Large intestine (tissue), 3 donors: ENCODE measurements around the gene YY1AP1. TPM values are rescaled to one million over a fixed set of nuclear protein-coding genes. Genes with fewer than 3 reads are reported as not detected.
"Not testable (repeated sequence)": the region's sequence is repeated elsewhere in the genome, so short reads cannot be mapped to it uniquely, and the experiment has no call there.

ENCODE experiments used
- DNase-seq, 2 donors: peaks; one replicate each; pipeline versions ENCODE4 v3.0.0 to v3.0.0-alpha.2; 2013
- H3K27ac ChIP-seq: one replicate; pipeline ENCODE4 v1.5.1; 2013; ENCODE audit warnings: low read length
- H3K27me3 ChIP-seq: 2 replicates; pipeline ENCODE4 v1.6.1; 2013; ENCODE audit warnings: low read length; ENCODE audit not compliant: control insufficient read depth, insufficient read depth
- H3K36me3 ChIP-seq: 2 replicates; pipeline ENCODE4 v1.6.1; 2013; ENCODE audit warnings: low read length; ENCODE audit not compliant: control insufficient read depth, insufficient read depth
- H3K4me1 ChIP-seq: one replicate; pipeline ENCODE4 v1.6.1; 2013; ENCODE audit warnings: low read length; ENCODE audit not compliant: control insufficient read depth, insufficient read depth
- H3K4me3 ChIP-seq: one replicate; pipeline ENCODE4 v1.5.1; 2013; ENCODE audit warnings: low read length
- H3K9me3 ChIP-seq: one replicate; pipeline ENCODE4 v1.6.1; 2013; ENCODE audit warnings: mild to moderate bottlenecking, low read depth, low read length, moderate library complexity; ENCODE audit not compliant: control insufficient read depth
- WGBS: methylation state at CpG from one replicate; pipeline ENCODE4 v1.1.5; 2013; ENCODE audit warnings: low lambda C conversion rate; ENCODE audit not compliant: insufficient coverage; 5-methylcytosine and 5-hydroxymethylcytosine counted together
- polyA plus RNA-seq: library from polyadenylated mRNA; unstranded; fragments of 120-200 nt; gene quantifications from one replicate; pipeline ENCODE4 v1.2.1, GENCODE V29; 2013

The YY1AP1 gene
- polyA plus RNA-seq, 1 donor = 57.1 TPM

DNA sequence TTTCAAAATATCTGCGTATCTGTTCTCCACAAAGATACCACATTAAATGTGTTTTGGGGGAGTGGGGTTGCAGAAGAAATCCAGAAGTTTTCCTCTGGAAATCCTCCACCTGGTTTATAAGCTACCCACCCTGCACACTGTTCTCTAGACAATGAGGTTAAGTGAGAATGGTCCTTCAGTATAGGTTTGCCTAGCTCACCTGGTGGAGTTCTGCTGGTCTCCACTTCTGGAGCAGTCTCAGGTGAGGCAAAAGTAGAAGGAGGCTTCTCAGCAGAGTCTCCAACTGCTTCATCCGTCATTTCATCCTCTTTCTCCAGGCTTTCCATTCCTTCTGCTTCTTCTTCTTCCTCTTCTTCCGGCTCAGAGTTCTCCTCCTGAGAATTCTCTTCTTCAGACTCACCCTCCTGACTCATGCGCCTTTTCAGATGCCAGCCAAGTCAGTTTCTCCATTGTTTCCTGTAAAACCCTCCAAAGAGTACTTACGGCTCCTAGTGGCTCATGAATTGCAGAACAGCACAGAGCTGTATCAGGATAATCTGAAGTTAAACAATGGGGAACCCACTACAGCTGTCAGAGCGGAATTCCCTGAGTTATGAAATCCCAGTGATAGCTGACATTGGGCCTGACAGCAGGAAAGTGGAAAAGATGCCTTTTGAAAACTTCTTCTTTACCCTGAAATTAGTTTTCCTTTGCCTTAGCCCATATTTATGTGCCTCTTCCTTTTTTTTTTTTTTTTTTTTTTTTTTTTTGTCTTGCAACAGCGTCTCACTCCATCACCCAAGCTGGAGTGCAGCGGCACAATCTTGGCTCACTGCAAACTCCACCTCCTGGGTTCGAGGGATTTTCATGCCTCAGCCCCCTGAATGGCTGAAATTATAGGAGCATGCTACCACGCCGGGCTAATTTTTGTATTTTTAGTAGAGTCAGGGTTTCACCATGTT lies 40.1 kb downstream of the YY1AP1 start:
- peak; percentile 41 to 58 for DNase-seq
- 80% methylated on average over 1 of the region's 11 CpGs for WGBS
- Histone ChIP-seq H3K27me3 (no peaks in the 10 kb centered on the region), H3K4me3 (no peak overlapping the region), H3K4me1 (no peaks in the 10 kb centered on the region), H3K9me3 (peaks cover under 1% of the 10 kb centered on the region), H3K36me3 (no peaks in the 10 kb centered on the region), H3K27ac (no peak overlapping the region)

DNA sequence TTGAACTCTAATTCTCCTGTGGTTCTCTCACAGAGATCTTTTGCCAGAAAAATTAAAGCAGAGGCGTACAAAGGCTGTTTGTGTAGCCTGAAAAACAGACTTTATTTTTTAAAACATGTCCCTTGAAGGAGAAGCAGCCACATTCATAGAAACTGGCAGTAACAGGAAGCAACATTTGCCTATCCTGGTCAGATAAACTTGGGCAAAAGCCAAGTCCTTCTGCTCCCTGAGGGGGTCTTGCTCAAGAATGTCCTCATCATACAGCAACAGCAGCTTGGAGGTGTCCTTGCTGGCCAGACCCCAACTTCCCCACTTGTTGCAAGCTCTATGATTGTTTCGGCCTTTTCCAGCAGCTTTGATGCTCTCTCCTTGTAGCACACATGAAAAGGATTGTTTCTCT lies 42.3 kb downstream of the YY1AP1 start:
- Histone ChIP-seq H3K27me3 (no peaks in the 10 kb centered on the region), H3K9me3 (peaks cover 17% of the 10 kb centered on the region), H3K36me3 (no peaks in the 10 kb centered on the region), H3K4me3 (no peak overlapping the region), H3K4me1 (no peaks in the 10 kb centered on the region), H3K27ac (no peak overlapping the region)
- WGBS = 100% methylated on average over 1 of the region's 2 CpGs
- DNase-seq = no peak

- H3K36me3 ChIP-seq = no peaks in the 10 kb centered on the region
- no peak overlapping the region for H3K27ac ChIP-seq
- H3K9me3 ChIP-seq = peaks cover 21% of the 10 kb centered on the region
- H3K27me3 ChIP-seq = no peaks in the 10 kb centered on the region
- WGBS = no CpG with 5 or more reads among the region's 6 CpGs
- H3K4me1 ChIP-seq = no peaks in the 10 kb centered on the region
- no peak for DNase-seq
- H3K4me3 ChIP-seq = no peak overlapping the region
Measured at GRCh38 chr1:155645648-155646047, 42.9 kb downstream of the YY1AP1 start.

DNA sequence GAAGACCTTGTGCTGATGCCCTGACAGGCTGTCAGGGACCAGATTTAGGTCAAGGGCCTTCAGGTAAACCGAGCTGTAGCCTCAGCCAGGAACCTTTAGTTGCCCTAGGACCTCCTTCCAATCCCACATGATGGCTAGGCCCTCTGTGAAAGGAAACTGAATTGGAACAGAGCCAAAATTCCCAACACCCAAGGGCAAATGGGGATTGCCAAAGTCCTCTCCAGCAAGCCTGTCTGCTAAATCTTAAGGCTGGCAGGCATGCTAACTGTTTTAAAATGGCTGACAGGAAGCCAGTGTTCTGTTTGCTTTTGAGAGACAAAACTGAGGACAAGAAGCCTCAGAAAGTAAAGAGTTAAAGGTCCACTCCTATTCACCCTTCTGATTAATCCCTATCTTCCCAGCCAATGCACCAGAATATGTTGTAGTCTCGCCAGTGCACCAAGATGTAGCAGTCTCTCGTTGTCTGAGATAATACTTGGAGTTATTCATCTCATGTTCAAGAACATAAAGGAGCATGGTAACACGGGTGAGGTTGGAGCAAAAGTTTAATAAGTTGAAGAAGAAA lies 43.5 kb downstream of the YY1AP1 start:
- peaks cover 21% of the 10 kb centered on the region for H3K9me3 ChIP-seq
- H3K27me3 ChIP-seq = no peaks in the 10 kb centered on the region
- DNase-seq = no peak
- no peak overlapping the region for H3K27ac ChIP-seq
- H3K36me3 ChIP-seq = no peaks in the 10 kb centered on the region
- 50% methylated on average over 1 of the region's 4 CpGs for WGBS
- H3K4me1 ChIP-seq = no peaks in the 10 kb centered on the region
- no peak overlapping the region for H3K4me3 ChIP-seq

DNA sequence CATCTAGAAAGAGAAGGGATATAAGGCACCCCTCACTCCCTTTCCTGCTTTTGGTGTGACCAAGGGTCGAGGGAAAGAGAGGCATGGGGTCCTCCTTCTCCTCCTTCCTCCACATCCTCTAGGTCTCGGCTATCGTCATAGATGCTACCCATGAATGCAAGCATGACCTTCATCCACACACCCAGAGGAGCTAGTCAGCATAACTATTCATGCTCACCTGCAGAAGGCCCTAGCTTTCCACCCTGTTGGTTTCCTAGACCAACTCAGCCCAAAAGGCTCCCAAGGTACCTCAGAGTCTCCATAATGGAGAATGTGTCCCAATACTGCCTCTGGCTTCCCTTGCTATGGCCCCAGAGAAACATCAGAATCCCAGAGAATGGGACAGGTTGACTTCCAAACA lies 45.3 kb downstream of the YY1AP1 start:
- WGBS = no CpG with 5 or more reads among the region's 3 CpGs
- Histone ChIP-seq H3K4me3 (no peak overlapping the region), H3K9me3 (peaks cover 21% of the 10 kb centered on the region), H3K4me1 (no peaks in the 10 kb centered on the region), H3K27ac (no peak overlapping the region), H3K27me3 (no peaks in the 10 kb centered on the region), H3K36me3 (no peaks in the 10 kb centered on the region)
- DNase-seq = no peak

- H3K27me3 ChIP-seq, H3K27ac ChIP-seq, H3K4me1 ChIP-seq, H3K36me3 ChIP-seq, H3K4me3 ChIP-seq: not testable (repeated sequence)
- WGBS = 100% methylated on average over 3 of the region's 11 CpGs
- H3K9me3 ChIP-seq = peaks cover 21% of the 10 kb centered on the region
- DNase-seq = peak in 1 of 2 donors; percentile 54
Measured at GRCh38 chr1:155642559-155643180, 45.9 kb downstream of the YY1AP1 start.

DNA sequence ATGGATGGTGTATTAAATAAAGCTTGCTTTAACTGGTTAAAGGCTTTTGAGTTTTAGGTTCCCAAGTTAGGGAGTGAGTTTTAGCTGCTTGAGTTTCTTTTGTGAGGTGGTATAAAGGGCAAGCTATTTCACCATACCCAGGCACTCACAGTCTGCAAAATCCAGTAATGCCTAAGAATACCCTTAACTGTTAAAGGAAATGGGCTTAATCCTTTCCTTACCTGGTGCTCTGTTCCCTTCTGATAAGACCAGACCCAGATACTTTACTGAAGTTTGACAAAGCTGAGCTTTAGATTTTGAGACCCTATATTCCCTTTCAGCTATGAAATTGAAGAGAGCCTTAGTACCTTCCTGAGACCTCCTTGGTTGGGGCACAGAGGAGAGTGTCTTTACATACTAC lies 48.2 kb downstream of the YY1AP1 start:
- H3K27ac ChIP-seq = no peak overlapping the region
- no peak for DNase-seq
- peaks cover 21% of the 10 kb centered on the region for H3K9me3 ChIP-seq
- no peaks in the 10 kb centered on the region for H3K36me3 ChIP-seq
- H3K27me3 ChIP-seq = no peaks in the 10 kb centered on the region
- H3K4me1 ChIP-seq = no peaks in the 10 kb centered on the region
- no peak overlapping the region for H3K4me3 ChIP-seq

- Histone ChIP-seq H3K27me3 (no peaks in the 10 kb centered on the region), H3K27ac (no peak overlapping the region), H3K4me3 (no peak overlapping the region), H3K36me3 (no peaks in the 10 kb centered on the region), H3K4me1 (no peaks in the 10 kb centered on the region), H3K9me3 (peaks cover 7% of the 10 kb centered on the region)
- no CpG with 5 or more reads among the region's 11 CpGs for WGBS
- no peak for DNase-seq
Measured at GRCh38 chr1:155636397-155637153, 52.0 kb downstream of the YY1AP1 start.

DNA sequence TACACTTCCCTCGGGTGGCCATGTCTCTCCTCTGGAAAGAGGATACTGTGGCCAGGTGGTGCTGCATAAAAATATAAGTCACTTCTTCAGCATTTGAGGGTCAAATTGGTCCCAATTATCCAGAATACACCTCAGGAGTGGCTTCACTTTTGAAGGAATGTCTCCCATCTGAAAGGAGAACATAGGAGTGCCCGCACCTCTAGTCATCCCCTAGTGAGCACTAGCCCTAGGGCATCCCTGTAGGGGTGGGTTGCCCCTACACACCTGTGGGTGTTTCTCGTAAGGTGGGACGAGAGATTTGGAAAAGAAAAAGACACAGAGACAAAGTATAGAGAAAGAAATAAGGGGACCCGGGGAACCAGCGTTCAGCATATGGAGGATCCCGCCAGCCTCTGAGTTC lies 62.1 kb downstream of the YY1AP1 start:
- not testable (repeated sequence) for H3K27ac ChIP-seq
- no CpG with 5 or more reads among the region's 7 CpGs for WGBS

DNA sequence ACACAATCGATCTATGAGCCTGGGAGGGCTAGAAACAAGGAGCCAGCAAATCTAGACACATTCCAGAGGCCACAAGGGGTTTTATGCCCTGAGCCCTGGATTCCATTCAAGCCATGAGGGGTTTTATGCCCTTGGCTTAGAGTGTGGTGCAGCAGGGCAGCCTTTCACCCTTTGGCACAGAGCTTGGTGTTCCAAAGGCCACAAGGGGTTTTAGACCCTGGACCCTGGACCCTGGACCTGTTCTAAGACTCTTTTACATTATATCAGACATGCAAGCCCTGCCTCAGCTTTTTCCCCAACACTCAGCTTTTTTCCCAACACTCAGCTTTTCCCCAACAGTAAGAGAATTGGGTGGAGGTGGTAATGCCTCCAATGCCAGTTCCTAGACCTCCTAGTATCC lies 65.2 kb downstream of the YY1AP1 start:
- peaks cover 2% of the 10 kb centered on the region for H3K27me3 ChIP-seq
- H3K4me1 ChIP-seq = no peaks in the 10 kb centered on the region
- H3K9me3 ChIP-seq = no peaks in the 10 kb centered on the region
- WGBS = no CpG with 5 or more reads among the region's 1 CpG
- no peak overlapping the region for H3K27ac ChIP-seq
- no peak overlapping the region for H3K4me3 ChIP-seq
- no peaks in the 10 kb centered on the region for H3K36me3 ChIP-seq
- peak in 1 of 2 donors; percentile 10 for DNase-seq

More for the DNA sequence above, 62.1 kb downstream of the YY1AP1 start:
- not testable (repeated sequence) for H3K9me3 ChIP-seq, H3K4me1 ChIP-seq, H3K4me3 ChIP-seq, DNase-seq, H3K27me3 ChIP-seq, H3K36me3 ChIP-seq
